GM21526 (cell line): ENCODE results near the gene RPS6KA2.
"Not testable (repeated sequence)": the region's sequence is repeated elsewhere in the genome, so short reads cannot be mapped to it uniquely, and the experiment has no call there.

ENCODE experiments used
- ATAC-seq: cut with Tn5 transposase; IDR thresholded peaks from one replicate; pipeline ENCODE4 v1.9.1; 2021; ENCODE audit warnings: moderate library complexity; ENCODE audit not compliant: unreplicated experiment, low FRiP score

RPS6KA2 gene

GRCh38 chr6:166413491-166413951, 213.5 kb downstream of the RPS6KA2 start:
- ATAC-seq, result no peak

DNA sequence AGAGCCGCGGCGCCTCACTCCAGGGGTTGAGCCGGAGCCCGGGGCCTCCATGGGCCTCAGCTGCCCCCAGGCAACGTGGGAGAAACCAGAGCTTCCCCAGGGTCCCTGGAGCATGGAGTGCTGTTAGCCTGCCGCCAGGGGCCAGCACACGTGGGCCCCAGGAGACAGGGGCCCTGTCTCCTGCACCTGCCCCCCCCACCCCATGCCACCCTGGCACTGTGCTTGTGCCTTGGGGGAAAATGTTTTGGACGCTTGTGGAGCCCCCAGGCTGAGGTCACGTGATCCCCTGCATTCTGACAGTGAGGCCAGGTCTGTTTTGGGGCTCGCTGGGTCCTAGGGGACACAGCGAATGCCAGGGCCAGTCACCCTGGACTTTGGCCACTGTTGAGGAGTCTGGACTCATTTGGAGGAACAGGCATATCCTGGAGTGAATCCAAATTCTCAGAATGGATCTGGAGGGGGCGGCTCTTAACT, 214.1 kb downstream of the RPS6KA2 start:
- ATAC-seq, result no peak

DNA sequence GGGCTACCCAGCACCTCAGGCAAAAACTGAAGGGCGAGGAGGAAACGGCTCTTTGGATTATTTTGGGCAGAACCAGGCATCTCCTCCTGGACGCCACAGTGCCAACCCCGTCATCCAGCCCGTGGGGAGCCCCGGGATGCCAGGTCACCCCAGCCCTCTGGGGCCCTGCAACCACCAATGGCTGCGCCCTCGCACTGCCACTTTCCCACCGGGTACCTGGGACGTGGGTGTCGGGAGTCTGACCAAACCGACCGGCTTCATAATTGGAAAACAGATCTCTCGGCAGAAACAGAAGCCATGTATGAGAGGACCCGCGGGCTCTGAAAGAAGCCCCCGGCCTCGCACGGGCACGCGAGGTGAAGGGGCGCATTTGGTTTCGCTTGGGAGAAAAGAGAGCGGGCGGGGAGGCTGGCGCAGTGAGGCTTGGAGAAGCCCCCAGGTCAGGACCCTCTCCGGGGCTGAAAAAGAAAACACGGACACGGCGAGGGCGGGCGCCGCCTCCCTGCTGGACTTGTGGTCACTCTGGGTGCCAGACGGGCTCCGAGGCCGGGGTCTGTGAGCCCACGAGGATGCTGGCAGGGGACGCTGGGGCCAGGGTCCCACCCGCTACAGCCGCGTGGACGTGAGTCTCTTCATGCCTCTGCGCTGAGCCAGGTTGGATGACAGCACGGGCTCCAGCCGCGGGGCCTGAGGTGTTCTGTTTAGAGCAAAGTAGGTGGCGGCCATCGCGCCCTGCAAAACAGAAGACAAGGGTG, 214.7 kb downstream of the RPS6KA2 start:
- no peak for ATAC-seq

DNA sequence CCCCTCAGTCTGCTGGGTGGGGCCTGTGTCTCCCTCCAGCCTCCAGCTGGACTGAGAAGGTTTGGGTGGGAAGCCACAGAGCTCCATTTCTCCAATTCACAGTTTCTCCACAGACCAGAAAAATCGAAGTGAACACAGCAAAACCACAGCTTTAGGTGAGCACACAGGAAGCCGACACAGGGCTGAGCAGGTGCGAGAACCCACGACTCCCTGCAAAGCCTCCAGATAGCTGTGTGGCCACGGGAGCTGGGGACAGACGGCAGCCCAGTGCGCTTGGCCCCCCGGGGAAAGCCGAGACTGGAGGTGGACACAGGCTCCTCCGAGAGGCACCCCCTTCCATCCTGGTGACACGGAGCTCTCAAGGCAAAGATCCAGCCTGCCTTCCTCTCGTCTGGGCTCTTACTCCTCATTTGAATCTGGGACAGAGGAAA, 215.3 kb downstream of the RPS6KA2 start:
- ATAC-seq, result no peak

- no peak for ATAC-seq
Observed at GRCh38 chr6:166411271-166411670, 215.8 kb downstream of the RPS6KA2 start.

DNA sequence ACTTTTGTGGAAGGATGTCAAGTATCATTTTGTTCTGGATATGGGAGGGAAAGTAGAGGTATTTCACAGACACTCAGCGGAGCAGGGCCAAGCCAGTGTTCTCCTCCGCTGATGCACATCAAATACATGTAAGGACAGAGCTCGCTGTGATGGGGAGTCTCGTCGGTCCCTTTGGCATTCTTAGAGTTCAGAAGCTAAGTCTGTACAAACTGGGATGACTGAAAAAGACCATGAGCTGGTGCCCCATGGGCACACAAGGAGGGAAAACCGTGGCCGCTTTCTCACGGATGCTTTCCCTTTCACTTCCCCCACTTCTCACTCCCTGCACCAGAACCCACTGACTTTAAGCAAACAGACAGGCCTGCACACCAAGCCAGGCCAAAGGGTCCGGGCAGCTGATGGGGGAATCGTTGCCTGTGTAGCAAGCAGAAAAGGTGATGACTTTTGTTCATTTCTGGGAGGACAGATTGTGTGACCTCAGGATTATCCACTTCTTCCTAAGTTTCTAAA, 216.6 kb downstream of the RPS6KA2 start:
- no peak for ATAC-seq

DNA sequence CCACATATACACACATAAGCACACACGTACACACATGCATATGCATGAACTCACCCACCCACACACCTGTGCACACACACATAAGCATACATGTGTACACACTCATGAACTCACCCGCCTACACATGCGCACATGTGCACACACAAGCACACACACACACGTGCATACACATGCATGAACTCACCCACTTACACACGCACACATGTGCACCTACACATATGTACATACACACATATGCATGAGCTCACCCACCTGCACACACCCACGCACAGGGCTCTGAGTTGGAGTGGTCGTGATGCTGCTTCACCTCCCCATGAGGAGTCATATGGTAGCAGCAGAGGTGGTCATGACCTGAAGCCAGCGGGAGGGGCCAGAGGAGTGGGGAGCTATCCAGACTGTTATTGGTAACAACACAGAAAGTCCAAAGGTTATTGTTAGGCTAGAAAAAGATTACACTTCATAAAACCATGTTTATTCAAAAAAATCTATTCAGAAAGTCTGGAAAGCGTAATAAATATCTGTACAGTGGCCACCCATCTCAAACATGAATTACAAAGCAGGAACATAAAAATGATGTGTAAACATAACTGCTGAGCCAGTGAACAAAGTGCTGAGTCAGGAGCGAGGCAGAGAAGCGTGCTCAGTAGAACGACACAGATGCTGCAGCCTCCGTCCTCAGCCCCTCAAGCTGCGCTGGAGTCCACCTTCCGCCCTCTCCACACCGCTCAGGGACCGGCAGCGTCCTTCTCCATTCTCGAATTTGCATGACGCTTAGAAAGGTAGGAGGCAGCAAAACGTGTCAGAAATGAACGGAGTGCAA, 217.9 kb downstream of the RPS6KA2 start:
- ATAC-seq, result no peak

DNA sequence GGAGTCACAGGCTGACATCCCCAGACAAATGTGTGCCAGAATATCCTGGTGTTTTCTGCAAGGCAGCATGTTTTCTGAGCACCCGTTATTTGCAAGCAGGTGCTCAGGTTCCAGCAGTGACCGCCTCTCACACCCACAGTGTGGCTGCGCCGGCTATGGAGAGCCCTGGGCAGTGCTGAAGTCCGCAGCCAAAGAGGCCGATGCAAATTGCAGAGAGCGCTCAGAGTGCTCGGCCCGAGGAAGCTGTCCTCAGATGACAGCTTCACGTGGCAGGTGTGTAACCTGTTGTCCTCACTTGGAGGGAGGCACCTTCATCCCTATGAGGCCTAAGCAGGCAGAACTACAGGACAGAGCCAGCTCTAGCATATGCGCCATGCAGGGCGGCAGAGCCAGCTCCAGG, 220.9 kb downstream of the RPS6KA2 start:
- ATAC-seq, result no peak

DNA sequence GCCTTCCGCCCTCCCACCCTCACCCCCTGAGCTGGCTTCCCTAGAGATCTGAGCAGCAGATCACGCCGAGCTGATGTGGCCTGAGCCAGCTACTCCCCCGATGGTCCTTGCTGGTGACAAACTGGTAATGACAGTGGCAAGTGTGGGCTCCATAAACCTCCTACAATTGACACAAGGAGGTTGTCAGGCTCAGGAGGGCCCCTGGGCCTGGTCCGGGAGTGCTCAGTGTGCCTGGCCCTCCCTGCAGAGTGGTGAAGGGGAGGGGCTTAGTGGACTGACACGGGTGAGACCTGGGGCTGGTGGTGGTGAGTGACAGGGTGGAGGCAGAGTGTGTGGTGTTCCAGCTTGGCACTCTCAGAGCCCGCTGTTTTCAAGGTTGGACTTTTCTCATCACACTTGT, 221.7 kb downstream of the RPS6KA2 start:
- no peak for ATAC-seq

DNA sequence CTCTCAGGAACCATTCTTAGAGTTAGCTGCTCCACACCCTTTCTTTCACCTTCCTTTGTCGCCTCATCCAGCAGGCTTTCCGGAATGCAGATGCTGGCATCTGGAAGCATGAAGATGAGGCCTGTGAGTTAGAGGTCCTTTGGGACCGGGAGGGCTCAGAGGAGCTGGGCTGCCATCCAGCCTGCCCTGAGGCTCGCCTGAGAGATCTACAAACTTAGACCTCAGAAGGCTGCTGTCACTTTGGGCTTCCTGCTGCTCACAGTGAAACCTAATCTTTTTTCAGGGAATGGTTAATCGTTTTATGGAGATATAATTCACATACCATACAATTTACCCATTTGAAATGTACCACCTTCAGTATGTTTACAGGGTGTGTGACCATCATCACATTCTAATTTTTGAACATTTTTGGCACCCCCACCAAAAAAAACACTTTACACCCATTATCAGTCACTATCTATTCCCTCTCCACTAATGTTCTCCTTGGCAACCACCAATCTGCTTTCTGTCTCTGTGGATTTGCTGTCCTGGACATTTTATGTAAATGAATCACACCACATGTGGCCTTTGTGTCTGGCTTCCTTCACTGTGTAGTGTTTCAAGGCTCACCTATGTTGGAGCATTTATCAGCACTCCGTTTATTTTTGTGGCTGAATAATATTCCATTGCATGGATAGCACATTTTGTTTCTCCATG, 224.3 kb downstream of the RPS6KA2 start:
- ATAC-seq, result no peak

DNA sequence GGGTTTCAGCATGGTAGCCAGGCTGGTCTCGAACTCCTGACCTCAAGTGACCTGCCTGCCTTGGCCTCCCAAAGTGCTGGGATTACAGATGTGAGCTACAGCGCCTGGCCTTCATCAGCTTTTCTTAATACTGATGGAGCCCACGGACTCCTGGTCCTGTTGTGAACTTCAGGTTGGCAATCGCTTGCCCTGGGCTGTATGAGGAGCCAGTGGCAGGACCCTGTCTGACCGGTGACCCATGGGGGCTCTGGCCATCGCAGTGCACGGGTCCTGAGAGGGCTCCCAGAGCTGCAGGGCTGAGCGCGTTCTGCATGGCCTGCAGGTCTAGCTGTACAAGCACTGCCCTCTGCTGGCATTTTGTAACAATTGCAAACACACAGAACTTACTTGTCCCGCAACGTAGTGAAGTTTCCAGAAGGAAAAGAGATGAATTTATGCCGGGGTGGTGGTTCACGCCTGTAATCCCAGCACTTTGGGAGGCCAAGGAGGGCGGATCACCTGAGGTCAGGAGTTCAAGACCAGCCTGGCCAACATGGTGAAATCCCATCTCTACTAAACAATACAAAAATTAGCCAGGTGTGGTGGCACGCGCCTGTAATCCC, 226.3 kb downstream of the RPS6KA2 start:
- peak; percentile 67 for ATAC-seq

- no peak for ATAC-seq
Observed at GRCh38 chr6:166400181-166400580, 226.9 kb downstream of the RPS6KA2 start.

DNA sequence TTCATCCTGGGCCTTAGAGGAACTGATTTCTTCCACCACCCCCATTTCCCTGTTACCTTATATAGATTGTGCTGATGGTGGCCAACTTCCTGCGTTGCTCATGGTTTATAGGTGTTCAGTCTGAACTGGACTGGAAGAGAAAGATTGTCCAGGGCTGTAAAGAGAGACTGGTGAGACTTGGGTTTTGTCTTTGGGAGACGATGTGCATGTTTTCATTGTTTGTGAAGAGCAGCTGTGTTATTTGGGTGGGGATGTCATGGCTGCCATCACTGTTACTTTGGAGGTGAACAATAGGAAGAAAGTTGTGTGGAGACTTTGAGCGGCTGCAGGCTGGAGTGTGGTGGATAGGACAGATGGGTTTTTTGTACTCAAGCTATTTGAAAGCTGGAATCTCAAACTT, 228.7 kb downstream of the RPS6KA2 start:
- ATAC-seq, result no peak

- ATAC-seq, result no peak
Observed at GRCh38 chr6:166397849-166398248, 229.2 kb downstream of the RPS6KA2 start.

DNA sequence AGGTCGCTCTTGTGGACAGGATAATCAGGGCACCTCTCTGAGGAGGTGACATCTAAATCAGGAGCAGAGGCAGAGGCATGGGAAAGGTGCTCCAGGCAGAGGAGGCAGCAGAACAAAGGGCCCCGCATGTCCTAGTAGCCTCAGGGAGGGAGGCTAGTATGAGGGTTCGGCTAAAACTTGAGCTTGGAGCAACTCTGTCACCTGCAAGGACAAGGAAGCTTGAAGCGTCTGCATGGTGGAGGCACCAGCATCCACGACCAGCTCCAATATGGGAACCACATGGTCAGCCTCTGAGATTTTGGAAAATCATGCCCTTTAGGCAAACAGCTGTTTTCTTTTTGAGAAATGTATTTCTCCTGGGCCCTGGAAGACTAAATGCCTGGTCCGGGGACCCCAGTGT, 231.3 kb downstream of the RPS6KA2 start:
- ATAC-seq, result no peak

GRCh38 chr6:166395351-166395750, 231.7 kb downstream of the RPS6KA2 start:
- ATAC-seq, result no peak

DNA sequence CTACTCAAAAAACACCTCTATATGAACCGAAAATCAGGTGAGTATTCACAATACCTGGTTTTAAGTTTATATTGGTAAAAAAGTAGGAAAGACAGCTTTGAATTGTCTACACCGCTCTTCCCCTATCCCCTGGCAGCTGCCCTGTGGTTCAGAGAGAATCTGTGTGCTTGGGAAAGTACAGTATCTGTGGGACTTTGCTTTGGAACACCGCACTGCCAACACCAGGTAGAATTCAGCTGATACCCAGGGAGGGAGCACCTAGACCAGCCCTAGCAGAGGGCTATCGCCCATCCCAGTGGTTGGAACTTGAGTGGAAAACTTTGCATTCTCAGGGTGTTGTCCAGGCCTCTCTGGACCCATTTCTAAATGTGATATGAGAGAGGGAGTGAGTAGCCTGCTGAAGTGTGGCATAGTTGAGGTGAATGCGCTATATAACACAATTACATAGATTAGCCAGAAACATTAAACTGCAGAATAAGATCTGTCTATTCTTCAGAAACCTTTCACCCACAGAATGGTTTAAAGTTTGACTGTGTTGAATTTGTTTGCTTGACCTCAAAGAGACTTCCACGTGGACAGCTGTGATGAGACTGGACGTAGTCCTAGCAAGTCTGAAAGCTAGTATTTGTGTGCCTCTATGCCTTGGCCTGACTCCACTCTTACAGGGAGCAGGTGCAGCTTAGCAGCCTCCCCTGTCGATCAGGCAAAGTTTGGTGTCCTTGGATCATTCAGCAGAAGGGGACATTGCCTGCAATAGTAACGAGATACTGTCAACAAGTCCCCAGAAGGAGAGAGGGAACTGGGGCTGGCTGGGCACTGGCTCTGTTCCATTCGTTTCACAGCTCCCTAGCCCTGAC, 232.8 kb downstream of the RPS6KA2 start:
- no peak for ATAC-seq

- no peak for ATAC-seq
Observed at GRCh38 chr6:166393535-166393823, 233.6 kb downstream of the RPS6KA2 start.

DNA sequence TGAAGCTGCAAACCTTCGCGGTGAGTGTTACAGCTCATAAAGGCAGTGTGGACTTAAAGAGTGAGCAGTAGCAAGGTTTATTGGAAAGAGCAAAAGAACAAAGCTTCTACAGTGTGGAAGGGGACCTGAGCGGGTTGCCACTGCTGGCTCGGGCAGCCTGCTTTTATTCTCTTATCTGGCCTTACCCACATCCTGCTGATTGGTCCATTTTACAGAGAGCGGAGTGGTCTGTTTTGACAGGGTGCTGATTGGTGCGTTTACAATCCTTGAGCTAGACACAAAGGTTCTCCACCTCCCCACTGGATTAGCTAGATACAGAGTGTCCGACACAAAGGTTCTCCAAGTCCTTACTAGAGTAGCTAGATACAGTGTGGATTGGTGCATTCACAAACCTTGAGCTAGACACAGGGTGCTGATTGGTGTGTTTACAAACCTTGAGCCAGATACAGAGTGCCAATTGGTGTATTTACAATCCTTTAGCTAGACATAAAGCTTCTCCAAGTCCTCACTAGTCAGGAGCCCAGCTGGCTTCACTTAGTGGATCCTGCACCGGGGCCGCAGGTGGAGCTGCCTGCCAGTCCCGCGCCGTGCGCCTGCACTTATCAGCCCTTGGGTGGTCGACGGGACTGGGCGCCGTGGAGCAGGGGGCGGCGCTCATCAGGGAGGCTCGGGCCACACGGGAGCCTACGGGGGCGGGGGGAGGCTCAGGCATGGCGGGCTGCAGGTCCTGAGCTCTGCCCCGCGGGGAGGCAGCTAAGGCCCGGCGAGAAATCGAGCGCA, 234.1 kb downstream of the RPS6KA2 start:
- ATAC-seq, result not testable (repeated sequence)
